Measurements from ENCODE around the gene C11orf68.

The C11orf68 gene

DNA sequence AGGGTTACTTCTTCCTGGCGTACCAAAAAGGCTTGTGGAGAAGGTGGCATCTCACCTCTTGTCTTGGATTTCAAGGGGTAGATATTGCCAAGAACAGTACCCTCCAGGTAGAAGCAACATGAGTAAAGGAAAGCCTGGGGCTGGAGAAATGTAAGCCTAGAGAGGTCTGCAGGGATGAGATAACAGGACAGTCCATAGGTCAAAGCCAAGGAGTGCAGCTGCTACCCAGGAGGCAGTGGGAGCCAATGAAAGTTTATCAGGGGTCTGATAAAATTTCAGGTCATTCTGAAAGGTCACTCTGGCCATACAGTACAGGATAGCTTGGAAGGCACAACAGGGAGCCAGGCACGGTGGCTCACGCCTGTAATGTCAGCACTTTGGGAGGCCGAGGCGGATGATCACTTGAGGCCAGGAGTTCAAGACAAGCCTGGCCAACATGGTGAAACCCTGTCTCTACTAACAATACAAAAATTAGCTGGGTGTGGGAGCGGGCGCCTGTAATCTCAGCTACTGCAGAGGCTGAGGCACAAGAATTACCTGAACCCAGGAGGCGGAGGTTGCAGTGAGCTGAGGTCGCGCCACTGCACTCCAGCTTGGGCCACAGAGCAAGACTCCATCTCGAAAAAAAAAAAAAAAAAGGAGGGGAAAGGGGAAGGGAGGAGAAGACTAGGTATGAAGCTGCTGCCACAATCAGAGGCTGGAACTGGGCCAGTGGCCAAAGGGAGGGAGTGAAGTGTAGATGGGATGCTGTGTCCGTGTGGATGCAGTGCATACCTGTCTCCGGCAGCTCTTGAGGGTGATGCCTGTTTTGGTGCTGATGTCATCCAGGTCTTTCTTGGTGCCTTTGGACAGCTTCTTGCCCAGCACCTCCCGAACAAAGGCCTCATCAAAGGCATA is 31.8 kb downstream of the C11orf68 start:
- Histone ChIP-seq H3K4me1 (ENCODE audit: control insufficient read depth, insufficient read depth, low read length) (no peaks in the 10 kb centered on the region), H3K9me3 (ENCODE audit: control insufficient read depth, insufficient read depth, low read depth, low read length) (no peaks in the 10 kb centered on the region), H3K36me3 (ENCODE audit: control insufficient read depth in 2 of 2, insufficient read depth in 1 of 2, low read length in 2 of 2) (peaks cover 0 to 50% of the 10 kb centered on the region in 2 experiments; a peak in 2 of 3 replicates), H3K4me3 (ENCODE audit: low read depth, low read length) (peak overlapping the region; percentile 87), H3K27ac (ENCODE audit: extremely low read depth, low read depth, low read length) (peak overlapping the region; percentile 1; the same call in 1 of the 2 replicates)
- ChIA-PET CTCF (interaction anchor here (0.6 to 9.5 kb wide), 24 partner anchors 9 to 180 kb away, joined by 3 to 189 read pairs (median 5); partner anchors contain the start of genes CFL1, FOSL1, KAT5 and MUS81), POLR2A (interaction anchor here (1.4 to 6.1 kb wide), 6 partner anchors 13 to 225 kb away, joined by 4 to 121 read pairs (median 16); partner anchors contain the start of genes CFL1, FOSL1, MUS81 and RELA)
- no peak for TF ChIP-seq REPIN1 (tag by site-specific recombination; IDR thresholded peaks at IDR 0.05; ENCODE audit: low read depth)
- no peak for TF ChIP-seq ZNF558 (tag by site-specific recombination; IDR thresholded peaks at IDR 0.05)
- TF ChIP-seq, protein P1, sequence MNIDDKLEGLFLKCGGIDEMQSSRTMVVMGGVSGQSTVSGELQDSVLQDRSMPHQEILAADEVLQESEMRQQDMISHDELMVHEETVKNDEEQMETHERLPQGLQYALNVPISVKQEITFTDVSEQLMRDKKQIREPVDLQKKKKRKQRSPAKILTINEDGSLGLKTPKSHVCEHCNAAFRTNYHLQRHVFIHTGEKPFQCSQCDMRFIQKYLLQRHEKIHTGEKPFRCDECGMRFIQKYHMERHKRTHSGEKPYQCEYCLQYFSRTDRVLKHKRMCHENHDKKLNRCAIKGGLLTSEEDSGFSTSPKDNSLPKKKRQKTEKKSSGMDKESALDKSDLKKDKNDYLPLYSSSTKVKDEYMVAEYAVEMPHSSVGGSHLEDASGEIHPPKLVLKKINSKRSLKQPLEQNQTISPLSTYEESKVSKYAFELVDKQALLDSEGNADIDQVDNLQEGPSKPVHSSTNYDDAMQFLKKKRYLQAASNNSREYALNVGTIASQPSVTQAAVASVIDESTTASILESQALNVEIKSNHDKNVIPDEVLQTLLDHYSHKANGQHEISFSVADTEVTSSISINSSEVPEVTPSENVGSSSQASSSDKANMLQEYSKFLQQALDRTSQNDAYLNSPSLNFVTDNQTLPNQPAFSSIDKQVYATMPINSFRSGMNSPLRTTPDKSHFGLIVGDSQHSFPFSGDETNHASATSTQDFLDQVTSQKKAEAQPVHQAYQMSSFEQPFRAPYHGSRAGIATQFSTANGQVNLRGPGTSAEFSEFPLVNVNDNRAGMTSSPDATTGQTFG (tag by site-specific recombination; IDR thresholded peaks at IDR 0.05; ENCODE audit: borderline replicate concordance) = no peak
- TF ChIP-seq ZNF184 (tag by site-specific recombination; IDR thresholded peaks at IDR 0.05) = no peak
- no peak for TF ChIP-seq ZNF768 (tag by site-specific recombination; IDR thresholded peaks at IDR 0.05)
- TF ChIP-seq WT1 (tag by site-specific recombination; IDR thresholded peaks at IDR 0.05) = no peak
- TF ChIP-seq ZNF707 (tag by site-specific recombination; IDR thresholded peaks at IDR 0.05) = no peak
- no peak for TF ChIP-seq SCRT2 (tag by site-specific recombination; IDR thresholded peaks at IDR 0.05)
- TF ChIP-seq, protein P2, sequence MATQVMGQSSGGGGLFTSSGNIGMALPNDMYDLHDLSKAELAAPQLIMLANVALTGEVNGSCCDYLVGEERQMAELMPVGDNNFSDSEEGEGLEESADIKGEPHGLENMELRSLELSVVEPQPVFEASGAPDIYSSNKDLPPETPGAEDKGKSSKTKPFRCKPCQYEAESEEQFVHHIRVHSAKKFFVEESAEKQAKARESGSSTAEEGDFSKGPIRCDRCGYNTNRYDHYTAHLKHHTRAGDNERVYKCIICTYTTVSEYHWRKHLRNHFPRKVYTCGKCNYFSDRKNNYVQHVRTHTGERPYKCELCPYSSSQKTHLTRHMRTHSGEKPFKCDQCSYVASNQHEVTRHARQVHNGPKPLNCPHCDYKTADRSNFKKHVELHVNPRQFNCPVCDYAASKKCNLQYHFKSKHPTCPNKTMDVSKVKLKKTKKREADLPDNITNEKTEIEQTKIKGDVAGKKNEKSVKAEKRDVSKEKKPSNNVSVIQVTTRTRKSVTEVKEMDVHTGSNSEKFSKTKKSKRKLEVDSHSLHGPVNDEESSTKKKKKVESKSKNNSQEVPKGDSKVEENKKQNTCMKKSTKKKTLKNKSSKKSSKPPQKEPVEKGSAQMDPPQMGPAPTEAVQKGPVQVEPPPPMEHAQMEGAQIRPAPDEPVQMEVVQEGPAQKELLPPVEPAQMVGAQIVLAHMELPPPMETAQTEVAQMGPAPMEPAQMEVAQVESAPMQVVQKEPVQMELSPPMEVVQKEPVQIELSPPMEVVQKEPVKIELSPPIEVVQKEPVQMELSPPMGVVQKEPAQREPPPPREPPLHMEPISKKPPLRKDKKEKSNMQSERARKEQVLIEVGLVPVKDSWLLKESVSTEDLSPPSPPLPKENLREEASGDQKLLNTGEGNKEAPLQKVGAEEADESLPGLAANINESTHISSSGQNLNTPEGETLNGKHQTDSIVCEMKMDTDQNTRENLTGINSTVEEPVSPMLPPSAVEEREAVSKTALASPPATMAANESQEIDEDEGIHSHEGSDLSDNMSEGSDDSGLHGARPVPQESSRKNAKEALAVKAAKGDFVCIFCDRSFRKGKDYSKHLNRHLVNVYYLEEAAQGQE (tag by site-specific recombination; IDR thresholded peaks at IDR 0.05) = no peak
- TF ChIP-seq, protein P3, sequence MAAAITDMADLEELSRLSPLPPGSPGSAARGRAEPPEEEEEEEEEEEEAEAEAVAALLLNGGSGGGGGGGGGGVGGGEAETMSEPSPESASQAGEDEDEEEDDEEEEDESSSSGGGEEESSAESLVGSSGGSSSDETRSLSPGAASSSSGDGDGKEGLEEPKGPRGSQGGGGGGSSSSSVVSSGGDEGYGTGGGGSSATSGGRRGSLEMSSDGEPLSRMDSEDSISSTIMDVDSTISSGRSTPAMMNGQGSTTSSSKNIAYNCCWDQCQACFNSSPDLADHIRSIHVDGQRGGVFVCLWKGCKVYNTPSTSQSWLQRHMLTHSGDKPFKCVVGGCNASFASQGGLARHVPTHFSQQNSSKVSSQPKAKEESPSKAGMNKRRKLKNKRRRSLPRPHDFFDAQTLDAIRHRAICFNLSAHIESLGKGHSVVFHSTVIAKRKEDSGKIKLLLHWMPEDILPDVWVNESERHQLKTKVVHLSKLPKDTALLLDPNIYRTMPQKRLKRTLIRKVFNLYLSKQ (tag by site-specific recombination; IDR thresholded peaks at IDR 0.05; ENCODE audit: borderline replicate concordance) = no peak
- no peak for TF ChIP-seq ZNF239 (tag by site-specific recombination; IDR thresholded peaks at IDR 0.05)
- TF ChIP-seq, protein P4, sequence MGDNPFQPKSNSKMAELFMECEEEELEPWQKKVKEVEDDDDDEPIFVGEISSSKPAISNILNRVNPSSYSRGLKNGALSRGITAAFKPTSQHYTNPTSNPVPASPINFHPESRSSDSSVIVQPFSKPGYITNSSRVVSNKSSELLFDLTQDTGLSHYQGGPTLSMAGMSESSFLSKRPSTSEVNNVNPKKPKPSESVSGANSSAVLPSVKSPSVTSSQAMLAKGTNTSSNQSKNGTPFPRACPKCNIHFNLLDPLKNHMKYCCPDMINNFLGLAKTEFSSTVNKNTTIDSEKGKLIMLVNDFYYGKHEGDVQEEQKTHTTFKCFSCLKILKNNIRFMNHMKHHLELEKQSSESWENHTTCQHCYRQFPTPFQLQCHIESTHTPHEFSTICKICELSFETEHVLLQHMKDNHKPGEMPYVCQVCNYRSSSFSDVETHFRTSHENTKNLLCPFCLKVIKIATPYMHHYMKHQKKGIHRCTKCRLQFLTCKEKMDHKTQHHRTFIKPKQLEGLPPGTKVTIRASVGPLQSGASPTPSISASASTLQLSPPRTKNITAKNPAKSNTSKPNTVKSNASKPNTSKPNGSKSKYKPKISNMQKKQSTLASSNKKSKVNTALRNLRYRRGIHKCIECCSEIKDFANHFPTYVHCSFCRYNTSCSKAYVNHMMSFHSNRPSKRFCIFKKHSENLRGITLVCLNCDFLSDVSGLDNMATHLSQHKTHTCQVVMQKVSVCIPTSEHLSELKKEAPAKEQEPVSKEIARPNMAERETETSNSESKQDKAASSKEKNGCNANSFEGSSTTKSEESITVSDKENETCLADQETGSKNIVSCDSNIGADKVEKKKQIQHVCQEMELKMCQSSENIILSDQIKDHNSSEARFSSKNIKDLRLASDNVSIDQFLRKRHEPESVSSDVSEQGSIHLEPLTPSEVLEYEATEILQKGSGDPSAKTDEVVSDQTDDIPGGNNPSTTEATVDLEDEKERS (tag by site-specific recombination; IDR thresholded peaks at IDR 0.05) = no peak

Data from HEK293 (cell line).